ENCODE data around the gene NXPE2. TPM values are rescaled to one million over a fixed set of nuclear protein-coding genes. Genes with fewer than 3 reads are reported as not detected.
"Not testable (repeated sequence)": the region's sequence is repeated elsewhere in the genome, so short reads cannot be mapped to it uniquely, and the experiment has no call there.

The NXPE2 gene
- total RNA-seq (ENCODE audit: unreplicated experiment): 0.33 TPM
- long read RNA-seq: 0 reads

GRCh38 chr11:114678125-114679036, at the start of gene NXPE2:
NXPE2 (plus strand) TSS chr11:114678527; CDS start chr11:114678576, 49 bp downstream.
- H3K9me3 Mint-ChIP-seq (ENCODE audit: unreplicated experiment): peaks cover 4% of the 10 kb centered on the region
- peaks cover 4% of the 10 kb centered on the region for H3K36me3 Mint-ChIP-seq (ENCODE audit: low read depth, unreplicated experiment)
- peaks cover 1% of the 10 kb centered on the region for H3K27me3 Mint-ChIP-seq (ENCODE audit: unreplicated experiment)
- H3K27ac Mint-ChIP-seq (ENCODE audit: unreplicated experiment): no peak within 1 kb of the TSS
- no peak for DNase-seq (ENCODE audit: low spot score)
- no peak for TF ChIP-seq CTCF (IDR thresholded peaks at IDR 0.05; ENCODE audit: unreplicated experiment)
- H3K4me1 Mint-ChIP-seq (ENCODE audit: unreplicated experiment): no peaks in the 10 kb centered on the region
- H3K4me3 Mint-ChIP-seq (ENCODE audit: unreplicated experiment): no peak within 1 kb of the TSS

DNA sequence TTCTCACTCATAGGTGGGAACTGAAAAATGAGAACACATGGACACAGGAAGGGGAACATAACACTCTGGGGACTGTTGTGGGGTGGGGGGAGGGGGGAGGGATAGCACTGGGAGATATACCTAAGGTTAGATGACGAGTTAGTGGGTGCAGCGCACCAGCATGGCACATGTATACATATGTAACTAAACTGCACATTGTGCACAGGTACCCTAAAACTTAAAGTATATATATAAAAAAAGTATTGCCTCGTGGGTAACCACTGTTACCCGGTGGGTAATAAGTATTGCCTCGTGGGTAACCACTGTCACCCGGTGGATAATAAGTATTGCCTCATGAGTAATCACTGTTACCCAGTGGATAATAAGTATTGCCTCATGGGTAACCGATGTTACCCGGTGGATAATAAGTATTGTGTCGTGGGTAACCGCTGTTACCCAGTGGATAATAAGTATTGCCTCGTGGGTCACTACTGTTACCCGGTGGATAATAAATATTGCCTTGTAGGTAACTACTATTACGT, 46.8 kb upstream of the NXPE2 start:
- not testable (repeated sequence) for H3K27me3 Mint-ChIP-seq (ENCODE audit: unreplicated experiment); H3K4me1 Mint-ChIP-seq (ENCODE audit: unreplicated experiment); DNase-seq (ENCODE audit: low spot score); H3K36me3 Mint-ChIP-seq (ENCODE audit: low read depth, unreplicated experiment); H3K4me3 Mint-ChIP-seq (ENCODE audit: unreplicated experiment); H3K27ac Mint-ChIP-seq (ENCODE audit: unreplicated experiment); H3K9me3 Mint-ChIP-seq (ENCODE audit: unreplicated experiment)

- not testable (repeated sequence) for H3K9me3 Mint-ChIP-seq (ENCODE audit: unreplicated experiment); H3K27me3 Mint-ChIP-seq (ENCODE audit: unreplicated experiment); H3K4me3 Mint-ChIP-seq (ENCODE audit: unreplicated experiment); H3K27ac Mint-ChIP-seq (ENCODE audit: unreplicated experiment); H3K4me1 Mint-ChIP-seq (ENCODE audit: unreplicated experiment); DNase-seq (ENCODE audit: low spot score); H3K36me3 Mint-ChIP-seq (ENCODE audit: low read depth, unreplicated experiment)
Measured at GRCh38 chr11:114639440-114639839, 38.9 kb upstream of the NXPE2 start.

- no peaks in the 10 kb centered on the region for H3K4me1 Mint-ChIP-seq (ENCODE audit: unreplicated experiment)
- no peak overlapping the region for H3K27ac Mint-ChIP-seq (ENCODE audit: unreplicated experiment)
- H3K9me3 Mint-ChIP-seq (ENCODE audit: unreplicated experiment): no peaks in the 10 kb centered on the region
- no peak for DNase-seq (ENCODE audit: low spot score)
- no peak overlapping the region for H3K4me3 Mint-ChIP-seq (ENCODE audit: unreplicated experiment)
- peaks cover 3% of the 10 kb centered on the region for H3K27me3 Mint-ChIP-seq (ENCODE audit: unreplicated experiment)
- no peak for TF ChIP-seq CTCF (IDR thresholded peaks at IDR 0.05; ENCODE audit: unreplicated experiment)
- no peaks in the 10 kb centered on the region for H3K36me3 Mint-ChIP-seq (ENCODE audit: low read depth, unreplicated experiment)
Measured at GRCh38 chr11:114650661-114651060, 27.7 kb upstream of the NXPE2 start.

DNA sequence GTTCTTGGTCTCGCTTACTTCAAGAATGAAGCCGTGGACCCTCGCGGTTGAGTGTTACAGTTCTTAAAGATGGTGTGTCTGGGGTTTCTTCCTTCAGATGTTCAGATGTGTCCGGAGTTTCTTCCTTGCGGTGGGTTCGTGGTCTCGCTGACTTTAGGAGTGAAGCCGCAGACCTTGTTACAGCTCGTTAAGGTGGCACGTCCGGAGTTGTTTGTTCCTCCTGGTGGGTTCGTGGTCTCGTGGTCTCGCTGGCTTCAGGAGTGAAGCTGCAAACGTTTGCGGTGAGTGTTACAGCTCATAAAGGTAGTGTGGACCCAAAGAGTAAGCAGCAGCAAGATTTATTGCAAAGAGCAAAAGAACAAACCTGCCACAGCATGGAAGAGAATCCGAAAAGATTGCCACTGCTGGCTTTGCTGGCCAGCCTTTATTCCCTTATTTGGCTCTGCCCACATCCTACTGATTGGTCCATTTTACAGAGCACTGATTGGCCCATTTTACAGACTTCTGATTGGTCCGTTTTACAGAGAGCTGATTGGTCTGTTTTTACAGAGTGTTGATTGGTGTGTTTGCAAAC, 27.1 kb upstream of the NXPE2 start:
- Mint-ChIP-seq H3K27ac (ENCODE audit: unreplicated experiment) (no peak overlapping the region), H3K36me3 (ENCODE audit: low read depth, unreplicated experiment) (no peaks in the 10 kb centered on the region), H3K9me3 (ENCODE audit: unreplicated experiment) (no peaks in the 10 kb centered on the region), H3K4me1 (ENCODE audit: unreplicated experiment) (no peaks in the 10 kb centered on the region), H3K27me3 (ENCODE audit: unreplicated experiment) (peaks cover 3% of the 10 kb centered on the region), H3K4me3 (ENCODE audit: unreplicated experiment) (no peak overlapping the region)
- DNase-seq (ENCODE audit: low spot score): no peak
- no peak for TF ChIP-seq CTCF (IDR thresholded peaks at IDR 0.05; ENCODE audit: unreplicated experiment)

GRCh38 chr11:114653148-114653547, 25.2 kb upstream of the NXPE2 start:
- DNase-seq (ENCODE audit: low spot score): no peak
- Mint-ChIP-seq H3K4me3 (ENCODE audit: unreplicated experiment) (no peak overlapping the region), H3K4me1 (ENCODE audit: unreplicated experiment) (no peaks in the 10 kb centered on the region), H3K27ac (ENCODE audit: unreplicated experiment) (no peak overlapping the region), H3K9me3 (ENCODE audit: unreplicated experiment) (no peaks in the 10 kb centered on the region), H3K36me3 (ENCODE audit: low read depth, unreplicated experiment) (no peaks in the 10 kb centered on the region), H3K27me3 (ENCODE audit: unreplicated experiment) (peaks cover 3% of the 10 kb centered on the region)
- TF ChIP-seq CTCF (IDR thresholded peaks at IDR 0.05; ENCODE audit: unreplicated experiment): no peak
